Endothelial cell of umbilical vein (primary cell): ENCODE results near the gene MTSS2. TPM values are rescaled to one million over a fixed set of nuclear protein-coding genes. Genes with fewer than 3 reads are reported as not detected.

Source experiments
- BruUV-seq: library from RNA; stranded (reverse); fragments of 400-500 nt; replicated peaks from 2 replicates; lab custom pipeline; 2021; lab: Mats Ljungman, UMichigan
- CTCF ChIA-PET: fragments of 300-600, 350-600 bp; sonication (Branson Sonifier 250); formaldehyde crosslinking; loops from one replicate; lab custom pipeline; 2021; ENCODE audit warnings: antibody characterized with exemption, inconsistent platforms; lab: Charles Lee
- POLR2A ChIA-PET: fragments of 300-600, 350-600 bp; sonication (Branson Sonifier 250); formaldehyde crosslinking; loops from one replicate; lab custom pipeline; 2021; ENCODE audit warnings: antibody characterized with exemption, inconsistent platforms; lab: Charles Lee
- DNase-seq: peaks from one replicate; pipeline ENCODE4 v3.0.0-alpha.2; 2011; ENCODE audit warnings: low read depth, low spot score
- FAIRE-seq: peaks from 2 replicates; lab custom pipeline; 2011; peaks lifted over from hg19 to GRCh38; lab: Jason Lieb, UNC
- H2AFZ ChIP-seq: 2 replicates; pipeline ENCODE4 v1.6.0; 2012; ENCODE audit warnings: low read depth, low read length, control low read depth, inconsistent platforms
- H3K27ac ChIP-seq: 2 replicates; pipeline ENCODE4 v1.5.1; 2011; ENCODE audit warnings: low read depth, mild to moderate bottlenecking, control low read depth, low read length, moderate library complexity; ENCODE audit not compliant: insufficient read depth
- H3K27me3 ChIP-seq, 2 experiments: 2 replicates each; pipeline versions ENCODE4 v1.6.0 to v1.6.1; 2011; ENCODE audit warnings: low read length in 2 of 2, mixed read lengths in 1 of 2; ENCODE audit not compliant: control insufficient read depth in 2 of 2, insufficient read depth in 2 of 2
- H3K36me3 ChIP-seq, 2 experiments: 2 replicates in 1 of 2; 3 replicates in 1 of 2; pipeline ENCODE4 v1.5.1; 2011; ENCODE audit warnings: low read length in 2 of 2, mild to moderate bottlenecking in 1 of 2, moderate library complexity in 1 of 2; ENCODE audit not compliant: control insufficient read depth in 2 of 2, insufficient read depth in 2 of 2; ENCODE audit errors: extremely low read depth in 1 of 2
- H3K4me1 ChIP-seq: 3 replicates; pipeline ENCODE4 v1.5.1; 2011; ENCODE audit warnings: mild to moderate bottlenecking, low read length; ENCODE audit not compliant: control insufficient read depth, insufficient read depth; ENCODE audit errors: extremely low read depth
- H3K4me2 ChIP-seq: 2 replicates; pipeline ENCODE4 v1.6.1; 2011; ENCODE audit warnings: low read length, control low read depth, mixed read lengths; ENCODE audit not compliant: insufficient read depth
- H3K4me3 ChIP-seq, 3 experiments: fragments of 200-600 bp in 1 of 3; sonication (generic), shearing (Covaris generic) in 1 of 3; replicated peaks in 1 of 3; 2 replicates each; pipeline ENCODE4 v1.5.1; 2011 to 2016; ENCODE audit warnings: control low read depth in 3 of 3, low read length in 3 of 3, mild to moderate bottlenecking in 2 of 3, inconsistent platforms in 1 of 3, low read depth in 1 of 3, moderate library complexity in 1 of 3; ENCODE audit not compliant: insufficient read depth in 1 of 3
- H3K79me2 ChIP-seq: 2 replicates; pipeline ENCODE4 v1.6.0; 2012; ENCODE audit warnings: low read length, inconsistent platforms; ENCODE audit not compliant: control insufficient read depth, insufficient read depth
- H3K9ac ChIP-seq: replicated peaks from 2 replicates; pipeline ENCODE3; 2011; ENCODE audit warnings: low read length, control low read depth; ENCODE audit not compliant: insufficient read depth; ENCODE audit errors: extremely low read depth
- H3K9me1 ChIP-seq: replicated peaks from 3 replicates; pipeline ENCODE4 v1.6.0; 2011; ENCODE audit warnings: mild to moderate bottlenecking, low read length; ENCODE audit not compliant: control insufficient read depth, insufficient read depth; ENCODE audit errors: extremely low read depth
- H3K9me3 ChIP-seq: replicated peaks from 2 replicates; pipeline ENCODE4 v1.5.1; 2012; ENCODE audit warnings: low read length, inconsistent platforms; ENCODE audit not compliant: control insufficient read depth, insufficient read depth
- H4K20me1 ChIP-seq: replicated peaks from 2 replicates; pipeline ENCODE3; 2011; ENCODE audit warnings: mild to moderate bottlenecking, low read length; ENCODE audit not compliant: control insufficient read depth, insufficient read depth; ENCODE audit errors: extremely low read depth
- CTCF ChIP-seq, 2 donors: IDR thresholded peaks; 1 replicate in 1 of 2; 2 replicates in 1 of 2; pipeline ENCODE4 v1.5.1; 2011; ENCODE audit warnings: low read length in 2 of 2, mild to moderate bottlenecking in 2 of 2, moderate library complexity in 2 of 2, control low read depth in 1 of 2, inconsistent platforms in 1 of 2, low read depth in 1 of 2; ENCODE audit not compliant: insufficient read depth in 1 of 2; ENCODE audit errors: extremely low read depth in 1 of 2
- EZH2 ChIP-seq: IDR thresholded peaks from 2 replicates; pipeline ENCODE4 v1.6.1; 2012; ENCODE audit warnings: borderline replicate concordance, low read depth, mild to moderate bottlenecking, moderate library complexity, low read length, inconsistent platforms; ENCODE audit not compliant: severe bottlenecking
- FOS ChIP-seq: IDR thresholded peaks from 2 replicates; pipeline ENCODE4 v1.6.1; 2011; ENCODE audit warnings: mild to moderate bottlenecking, low read length, moderate library complexity, borderline replicate concordance; ENCODE audit not compliant: insufficient read depth
- GATA2 ChIP-seq: IDR thresholded peaks from 2 replicates; pipeline ENCODE4 v1.7.0; 2011; ENCODE audit warnings: low read depth, mild to moderate bottlenecking, moderate library complexity, mixed read lengths, low read length; ENCODE audit not compliant: insufficient read length, insufficient read depth
- JUN ChIP-seq: IDR thresholded peaks from 2 replicates; pipeline ENCODE4 v1.6.1; 2011; ENCODE audit warnings: borderline replicate concordance, low read depth; ENCODE audit not compliant: insufficient read length, insufficient read depth
- MAX ChIP-seq: IDR thresholded peaks from 2 replicates; pipeline ENCODE4 v1.6.1; 2011; ENCODE audit not compliant: insufficient read depth, insufficient read length
- MYC ChIP-seq: IDR thresholded peaks from one replicate; pipeline ENCODE4 v1.6.1; 2011; ENCODE audit warnings: mild to moderate bottlenecking, low read depth, low read length
- POLR2A ChIP-seq: IDR thresholded peaks from 2 replicates; pipeline ENCODE4 v1.6.1; 2012; ENCODE audit warnings: low read depth, mild to moderate bottlenecking, control low read depth, low read length
- POLR2AphosphoS5 ChIP-seq: IDR thresholded peaks from 2 replicates; pipeline ENCODE4 v1.6.1; 2012; ENCODE audit warnings: low read depth, mild to moderate bottlenecking, control low read depth, low read length, moderate library complexity; ENCODE audit not compliant: insufficient read depth
- dilution Hi-C: fragments of 300-500 bp; cut with MboI; formaldehyde crosslinking; loops from one replicate; pipeline ENCODE4 v1.15.0; 2019; ENCODE audit warnings: low sequenced_read_pairs; ENCODE audit not compliant: extremely low pct_ligation_motif_present
- intact Hi-C: fragments of 100-400 bp; cut with micrococcal nuclease; formaldehyde crosslinking; loops from one replicate; pipeline ENCODE4 v1.10.0; 2022
- polyA plus RNA-seq, 4 experiments: library from polyadenylated mRNA; depleted of rRNA in 3 of 4; stranded (reverse) in 3 of 4; unstranded in 1 of 4; fragments of >200 nt; gene quantifications; 2 replicates each; pipeline versions ENCODE4 v1.2.1 to v1.2.3, GENCODE V29; 2011 to 2012; ENCODE audit warnings: missing spikeins in 1 of 4
- total RNA-seq: library from RNA; stranded (reverse); gene quantifications from 2 replicates; pipeline ENCODE4 v1.2.3, GENCODE V29; 2021

The MTSS2 gene
- total and polyA plus RNA-seq, 2 donors (not counting 3 experiments of a cell fraction or from before 2014, with no cell fraction given): 38.4 to 42.3 TPM

GRCh38 chr16:70712359-70712758 lies 26.5 kb upstream of the MTSS2 start:
- intact Hi-C loops: no loop called here

More at GRCh38 chr16:70712359-70712758, 26.5 kb upstream of the MTSS2 start:
- no peak for TF ChIP-seq MAX
- TF ChIP-seq GATA2: no peak
- no peak for TF ChIP-seq POLR2A
- no peak for TF ChIP-seq POLR2AphosphoS5
- no peak for TF ChIP-seq EZH2
- TF ChIP-seq CTCF (IDR thresholded peaks at IDR 0.05; ENCODE audit: extremely low read depth in 1 of 2, insufficient read depth in 1 of 2, low read depth in 1 of 2, low read length in 2 of 2): no peak
- TF ChIP-seq MYC: no peak
- no peak for TF ChIP-seq FOS
- TF ChIP-seq JUN: no peak
- H3K4me1 ChIP-seq: peaks cover 27% of the 10 kb centered on the region
- H3K27ac ChIP-seq: no peak overlapping the region
- no peak for DNase-seq
- dilution Hi-C loops: no loop called here
- H2AFZ ChIP-seq: no peak overlapping the region
- ChIA-PET CTCF (interaction anchor here (1.2 kb wide), 1 partner anchor 26 kb away, joined by 3 read pairs; no protein-coding TSS in a partner anchor), POLR2A (no interaction called here)
- no peaks in the 10 kb centered on the region for H4K20me1 ChIP-seq
- no peaks in the 10 kb centered on the region for H3K9me3 ChIP-seq
- no peaks in the 10 kb centered on the region for H3K79me2 ChIP-seq
- no peaks in the 10 kb centered on the region for H3K36me3 ChIP-seq
- no peaks in the 10 kb centered on the region for H3K27me3 ChIP-seq
- no peaks in the 10 kb centered on the region for H3K9me1 ChIP-seq
- no peak overlapping the region for H3K4me3 ChIP-seq
- FAIRE-seq: no peak
- H3K4me2 ChIP-seq: no peak overlapping the region
- no TSS peak for BruUV-seq
- no peak overlapping the region for H3K9ac ChIP-seq
